ENCODE data around the gene SOX13.

Gene SOX13

GRCh38 chr1:204154568-204155255, 81.8 kb downstream of the SOX13 start:
- H4K20me1 ChIP-seq, result no peaks in the 10 kb centered on the region
- H3K27ac ChIP-seq, result no peak overlapping the region
- no peak overlapping the region for H3K9ac ChIP-seq
- no peak overlapping the region for H3K4me3 ChIP-seq
- no peak for TF ChIP-seq Cebpa-rat (IDR thresholded peaks at IDR 0.05)
- no peaks in the 10 kb centered on the region for H3K9me3 ChIP-seq
- no peak overlapping the region for H3K4me2 ChIP-seq
- peaks cover 19% of the 10 kb centered on the region for H3K4me1 ChIP-seq
- H3K36me3 ChIP-seq, result no peaks in the 10 kb centered on the region
- no peaks in the 10 kb centered on the region for H3K27me3 ChIP-seq

DNA sequence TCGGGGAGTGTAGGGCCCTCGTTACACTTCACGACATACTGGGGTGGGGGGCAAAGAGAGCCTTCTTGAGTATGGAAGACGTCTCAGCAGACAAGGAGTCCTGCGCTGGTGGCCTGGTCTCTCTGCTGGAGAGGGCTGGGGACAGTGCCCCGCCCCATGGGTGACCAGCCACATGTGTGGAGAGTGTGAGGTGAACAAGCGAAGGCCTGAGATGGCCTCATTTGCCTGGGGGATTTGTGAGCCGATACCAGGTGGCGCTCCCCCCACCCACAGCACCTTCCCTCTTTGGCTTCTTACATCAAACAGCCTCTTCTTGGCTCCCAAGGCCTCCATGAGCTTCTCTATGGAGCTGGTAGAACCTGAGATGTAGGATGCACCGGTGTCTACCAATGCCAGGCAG, 83.0 kb downstream of the SOX13 start:
- Histone ChIP-seq H3K27ac (no peak overlapping the region), H4K20me1 (no peaks in the 10 kb centered on the region), H3K9me3 (no peaks in the 10 kb centered on the region), H3K4me2 (no peak overlapping the region), H3K4me1 (peaks cover 14% of the 10 kb centered on the region), H3K36me3 (no peaks in the 10 kb centered on the region), H3K27me3 (no peaks in the 10 kb centered on the region), H3K4me3 (no peak overlapping the region), H3K9ac (no peak overlapping the region)
- TF ChIP-seq Cebpa-rat (IDR thresholded peaks at IDR 0.05), result no peak

- H3K27ac ChIP-seq, result no peak overlapping the region
- H3K9me3 ChIP-seq, result no peaks in the 10 kb centered on the region
- no peaks in the 10 kb centered on the region for H4K20me1 ChIP-seq
- no peak overlapping the region for H3K4me2 ChIP-seq
- no peak for TF ChIP-seq Cebpa-rat (IDR thresholded peaks at IDR 0.05)
- peaks cover 5% of the 10 kb centered on the region for H3K4me1 ChIP-seq
- H3K27me3 ChIP-seq, result no peaks in the 10 kb centered on the region
- H3K9ac ChIP-seq, result no peak overlapping the region
- H3K36me3 ChIP-seq, result no peaks in the 10 kb centered on the region
- H3K4me3 ChIP-seq, result no peak overlapping the region
Measured at GRCh38 chr1:204157962-204158361, 85.0 kb downstream of the SOX13 start.

GRCh38 chr1:204161609-204162493, 88.9 kb downstream of the SOX13 start:
- H3K4me2 ChIP-seq, result no peak overlapping the region
- H3K4me1 ChIP-seq, result peaks cover 7% of the 10 kb centered on the region
- no peaks in the 10 kb centered on the region for H3K9me3 ChIP-seq
- H4K20me1 ChIP-seq, result no peaks in the 10 kb centered on the region
- H3K36me3 ChIP-seq, result no peaks in the 10 kb centered on the region
- H3K9ac ChIP-seq, result no peak overlapping the region
- no peaks in the 10 kb centered on the region for H3K27me3 ChIP-seq
- no peak overlapping the region for H3K27ac ChIP-seq
- no peak overlapping the region for H3K4me3 ChIP-seq
- no peak for TF ChIP-seq Cebpa-rat (IDR thresholded peaks at IDR 0.05)

DNA sequence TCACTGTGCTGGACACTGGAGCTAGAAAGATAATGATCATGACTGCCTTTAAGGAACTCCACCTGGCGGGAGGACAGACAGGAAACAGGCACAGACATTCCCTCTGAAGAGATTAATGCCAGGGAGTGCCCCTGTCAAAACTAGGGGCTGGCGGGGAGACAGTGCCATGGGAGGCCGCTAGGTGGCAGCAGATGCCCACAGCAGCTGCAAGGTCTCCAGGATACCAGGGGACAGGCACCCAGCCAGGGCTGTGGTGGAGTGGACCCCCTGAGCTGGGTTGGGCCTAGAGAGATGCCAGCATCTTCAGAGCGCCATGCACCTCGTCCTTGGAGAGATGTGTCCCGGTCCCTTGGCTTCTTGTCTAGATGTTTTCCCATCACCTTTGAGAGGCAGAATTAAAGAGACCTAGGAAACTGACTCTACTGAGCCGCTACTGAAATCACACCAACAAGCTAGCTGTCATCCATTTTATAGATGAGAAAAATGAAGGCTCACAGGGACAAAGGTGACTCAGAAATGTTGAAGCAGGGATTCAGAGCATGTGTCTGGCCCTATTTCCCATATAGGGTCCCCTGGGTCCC, 89.7 kb downstream of the SOX13 start:
- H3K36me3 ChIP-seq, result no peaks in the 10 kb centered on the region
- peaks cover 7% of the 10 kb centered on the region for H3K4me1 ChIP-seq
- no peak overlapping the region for H3K27ac ChIP-seq
- no peaks in the 10 kb centered on the region for H3K27me3 ChIP-seq
- TF ChIP-seq Cebpa-rat (IDR thresholded peaks at IDR 0.05), result no peak
- no peak overlapping the region for H3K4me3 ChIP-seq
- no peaks in the 10 kb centered on the region for H3K9me3 ChIP-seq
- no peaks in the 10 kb centered on the region for H4K20me1 ChIP-seq
- no peak overlapping the region for H3K9ac ChIP-seq
- peak overlapping the region; percentile 35; the same call in 1 of the 2 replicates for H3K4me2 ChIP-seq

DNA sequence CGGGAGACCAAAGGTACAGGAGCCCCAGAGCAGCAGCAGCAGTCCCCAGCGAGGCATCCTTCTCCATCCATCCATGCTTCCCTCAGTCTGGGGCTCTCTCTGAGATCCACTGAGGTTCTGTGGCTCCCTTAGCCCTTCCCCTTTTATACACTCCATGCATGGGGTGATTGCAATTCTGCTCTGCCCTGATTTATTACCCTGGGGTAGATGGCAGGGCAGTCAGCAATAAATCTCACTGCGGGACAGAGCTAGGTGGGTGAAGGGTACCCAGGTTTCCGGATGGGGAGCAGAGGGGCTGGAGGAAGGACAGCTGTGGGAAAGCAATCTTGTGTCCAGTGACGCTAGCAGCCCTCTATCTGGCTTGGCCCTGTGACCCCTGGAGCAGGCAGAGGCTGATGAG, 93.3 kb downstream of the SOX13 start, which contains the start of gene REN:
Gene REN (minus strand): TSS at position 119 of the 400 bp plus-strand sequence. CDS start 44 bp downstream, at position 75.
- Histone ChIP-seq H3K9ac (no peak within 1 kb of the TSS), H3K4me1 (peaks cover 7% of the 10 kb centered on the region), H3K27me3 (no peaks in the 10 kb centered on the region), H3K4me3 (no peak within 1 kb of the TSS), H3K9me3 (peaks cover 30% of the 10 kb centered on the region), H4K20me1 (no peaks in the 10 kb centered on the region), H3K36me3 (peaks cover 6% of the 10 kb centered on the region; the same call in 1 of the 2 replicates), H3K4me2 (no peak within 1 kb of the TSS), H3K27ac (no peak within 1 kb of the TSS)
- no peak for TF ChIP-seq Cebpa-rat (IDR thresholded peaks at IDR 0.05)

DNA sequence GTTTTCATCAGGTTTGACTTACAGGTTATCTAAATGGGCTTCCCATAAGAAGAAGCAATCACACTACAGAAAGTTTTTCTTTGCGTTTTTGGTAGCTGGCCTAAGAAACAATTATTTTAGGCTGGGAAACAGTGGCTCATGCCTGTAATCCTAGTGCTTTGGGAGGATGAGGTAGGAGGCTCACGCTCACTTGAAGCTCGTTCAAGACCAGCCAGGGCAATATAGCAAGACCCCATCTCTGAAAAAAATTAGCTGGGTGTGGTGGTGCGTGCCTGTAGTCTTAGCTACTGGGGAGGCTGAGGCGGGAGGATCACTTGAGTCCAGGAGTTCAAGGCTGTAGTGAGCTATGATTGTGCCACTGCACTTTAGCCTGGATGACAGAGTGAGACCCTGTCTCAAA, 94.8 kb downstream of the SOX13 start:
- Histone ChIP-seq H3K27me3 (no peaks in the 10 kb centered on the region), H4K20me1 (no peaks in the 10 kb centered on the region), H3K9ac (no peak overlapping the region), H3K4me3 (no peak overlapping the region), H3K9me3 (peaks cover 38% of the 10 kb centered on the region), H3K4me2 (no peak overlapping the region), H3K36me3 (peaks cover 6% of the 10 kb centered on the region; the same call in 1 of the 2 replicates), H3K27ac (no peak overlapping the region), H3K4me1 (peaks cover 4% of the 10 kb centered on the region)
- no peak for TF ChIP-seq Cebpa-rat (IDR thresholded peaks at IDR 0.05)

GRCh38 chr1:204169858-204170257, 96.9 kb downstream of the SOX13 start:
- Histone ChIP-seq H3K36me3 (peaks cover 6% of the 10 kb centered on the region; the same call in 1 of the 2 replicates), H4K20me1 (no peaks in the 10 kb centered on the region), H3K9me3 (peaks cover 38% of the 10 kb centered on the region), H3K27me3 (no peaks in the 10 kb centered on the region), H3K9ac (no peak overlapping the region), H3K4me1 (no peaks in the 10 kb centered on the region), H3K4me2 (no peak overlapping the region), H3K27ac (no peak overlapping the region), H3K4me3 (no peak overlapping the region)
- no peak for TF ChIP-seq Cebpa-rat (IDR thresholded peaks at IDR 0.05)

DNA sequence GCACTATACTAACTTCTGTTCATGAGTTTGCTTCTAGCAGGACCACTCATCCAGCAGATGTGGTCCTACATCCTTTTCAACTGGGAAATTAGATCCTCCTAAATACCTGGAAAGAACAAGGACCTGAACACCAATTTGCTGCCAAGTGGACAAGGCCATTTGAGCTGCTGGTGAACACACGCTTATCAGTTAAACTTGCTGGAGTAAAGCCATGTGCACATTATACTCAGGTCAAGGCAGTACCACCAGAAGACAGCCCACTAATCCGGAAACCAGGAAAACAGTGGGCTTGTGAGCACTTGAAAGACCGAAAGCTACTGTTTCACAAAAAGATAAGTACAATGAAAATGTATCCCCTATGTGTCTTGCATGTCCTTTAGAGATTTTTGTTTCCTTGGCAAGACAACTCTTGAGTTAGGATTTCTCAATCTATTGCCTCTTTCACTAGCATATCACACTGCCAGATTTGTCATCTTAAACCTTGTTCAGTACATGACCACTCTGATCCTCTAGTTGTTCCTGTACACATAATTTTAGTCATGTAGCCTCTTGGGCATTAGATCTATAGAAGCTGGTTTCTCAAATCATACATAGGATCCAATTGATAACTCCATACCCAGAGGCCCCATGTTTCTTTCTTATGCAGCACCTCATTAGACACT, 97.7 kb downstream of the SOX13 start:
- Histone ChIP-seq H3K9me3 (peaks cover 38% of the 10 kb centered on the region), H3K27me3 (no peaks in the 10 kb centered on the region), H3K36me3 (peaks cover 6% of the 10 kb centered on the region; the same call in 1 of the 2 replicates), H3K4me3 (no peak overlapping the region), H3K4me2 (no peak overlapping the region), H3K9ac (no peak overlapping the region), H3K4me1 (peaks cover 2% of the 10 kb centered on the region; the same call in 1 of the 2 replicates), H4K20me1 (no peaks in the 10 kb centered on the region), H3K27ac (no peak overlapping the region)
- TF ChIP-seq Cebpa-rat (IDR thresholded peaks at IDR 0.05), result no peak
